Measurements from ENCODE around the gene CCDC149. TPM values are rescaled to one million over a fixed set of nuclear protein-coding genes. Genes with fewer than 3 reads are reported as not detected.

The CCDC149 gene
- total RNA-seq, 1 experiment from 2014 or later, result 1.4 TPM

- no peak for DNase-seq
- Histone ChIP-seq H3K36me3 (replicated peaks; ENCODE audit: control insufficient read depth, insufficient read depth, low read length) (no peaks in the 10 kb centered on the region), H3K4me3 (ENCODE audit: insufficient read depth, low read depth, low read length) (no peak overlapping the region), H3K27me3 (ENCODE audit: control insufficient read depth, insufficient read depth, low read length) (no peaks in the 10 kb centered on the region)
These were observed 129.3 kb downstream of the CCDC149 start for GRCh38 chr4:24783506-24783905.

- H3K4me3 ChIP-seq (ENCODE audit: insufficient read depth, low read depth, low read length), result no peak overlapping the region
- no peaks in the 10 kb centered on the region for H3K27me3 ChIP-seq (ENCODE audit: control insufficient read depth, insufficient read depth, low read length)
- no peak for DNase-seq
- H3K36me3 ChIP-seq (replicated peaks; ENCODE audit: control insufficient read depth, insufficient read depth, low read length), result no peaks in the 10 kb centered on the region
These were observed 130.7 kb downstream of the CCDC149 start for GRCh38 chr4:24781999-24782745.

- Histone ChIP-seq H3K36me3 (replicated peaks; ENCODE audit: control insufficient read depth, insufficient read depth, low read length) (no peaks in the 10 kb centered on the region), H3K4me3 (ENCODE audit: insufficient read depth, low read depth, low read length) (no peak overlapping the region), H3K27me3 (ENCODE audit: control insufficient read depth, insufficient read depth, low read length) (no peaks in the 10 kb centered on the region)
- no peak for DNase-seq
These were observed 131.8 kb downstream of the CCDC149 start for GRCh38 chr4:24780936-24781495.

GRCh38 chr4:24778464-24779225, 134.2 kb downstream of the CCDC149 start:
- Histone ChIP-seq H3K4me3 (ENCODE audit: insufficient read depth, low read depth, low read length) (no peak overlapping the region), H3K27me3 (ENCODE audit: control insufficient read depth, insufficient read depth, low read length) (no peaks in the 10 kb centered on the region), H3K36me3 (replicated peaks; ENCODE audit: control insufficient read depth, insufficient read depth, low read length) (no peaks in the 10 kb centered on the region)
- no peak for DNase-seq

- no peaks in the 10 kb centered on the region for H3K27me3 ChIP-seq (ENCODE audit: control insufficient read depth, insufficient read depth, low read length)
- no peak overlapping the region for H3K4me3 ChIP-seq (ENCODE audit: insufficient read depth, low read depth, low read length)
- H3K36me3 ChIP-seq (replicated peaks; ENCODE audit: control insufficient read depth, insufficient read depth, low read length), result no peaks in the 10 kb centered on the region
- DNase-seq, result no peak
These were observed 135.0 kb downstream of the CCDC149 start for GRCh38 chr4:24777536-24778463.

- no peaks in the 10 kb centered on the region for H3K27me3 ChIP-seq (ENCODE audit: control insufficient read depth, insufficient read depth, low read length)
- H3K4me3 ChIP-seq (ENCODE audit: insufficient read depth, low read depth, low read length), result no peak overlapping the region
- no peaks in the 10 kb centered on the region for H3K36me3 ChIP-seq (replicated peaks; ENCODE audit: control insufficient read depth, insufficient read depth, low read length)
- DNase-seq, result no peak
These were observed 137.1 kb downstream of the CCDC149 start for GRCh38 chr4:24775750-24776149.

- Histone ChIP-seq H3K36me3 (replicated peaks; ENCODE audit: control insufficient read depth, insufficient read depth, low read length) (no peaks in the 10 kb centered on the region), H3K27me3 (ENCODE audit: control insufficient read depth, insufficient read depth, low read length) (no peaks in the 10 kb centered on the region), H3K4me3 (ENCODE audit: insufficient read depth, low read depth, low read length) (no peak overlapping the region)
- DNase-seq, result no peak
These were observed 137.7 kb downstream of the CCDC149 start for GRCh38 chr4:24775032-24775605.

- H3K27me3 ChIP-seq (ENCODE audit: control insufficient read depth, insufficient read depth, low read length), result no peaks in the 10 kb centered on the region
- no peak for DNase-seq
These were observed 138.4 kb downstream of the CCDC149 start for GRCh38 chr4:24774452-24774851.

GRCh38 chr4:24772952-24773351, 139.9 kb downstream of the CCDC149 start:
- DNase-seq, result no peak
- no peaks in the 10 kb centered on the region for H3K27me3 ChIP-seq (ENCODE audit: control insufficient read depth, insufficient read depth, low read length)
- no peak overlapping the region for H3K4me3 ChIP-seq (ENCODE audit: insufficient read depth, low read depth, low read length)
- H3K36me3 ChIP-seq (replicated peaks; ENCODE audit: control insufficient read depth, insufficient read depth, low read length), result no peaks in the 10 kb centered on the region

More at GRCh38 chr4:24774452-24774851, 138.4 kb downstream of the CCDC149 start:
- Histone ChIP-seq H3K4me3 (ENCODE audit: insufficient read depth, low read depth, low read length) (no peak overlapping the region), H3K36me3 (replicated peaks; ENCODE audit: control insufficient read depth, insufficient read depth, low read length) (no peaks in the 10 kb centered on the region)

- H3K4me3 ChIP-seq (ENCODE audit: insufficient read depth, low read depth, low read length), result no peak overlapping the region
- DNase-seq, result no peak
- no peaks in the 10 kb centered on the region for H3K27me3 ChIP-seq (ENCODE audit: control insufficient read depth, insufficient read depth, low read length)
These were observed 140.7 kb downstream of the CCDC149 start for GRCh38 chr4:24772061-24772705.

GRCh38 chr4:24771241-24771640, 141.6 kb downstream of the CCDC149 start:
- no peak for DNase-seq
- no peaks in the 10 kb centered on the region for H3K36me3 ChIP-seq (replicated peaks; ENCODE audit: control insufficient read depth, insufficient read depth, low read length)

More at GRCh38 chr4:24772061-24772705, 140.7 kb downstream of the CCDC149 start:
- no peaks in the 10 kb centered on the region for H3K36me3 ChIP-seq (replicated peaks; ENCODE audit: control insufficient read depth, insufficient read depth, low read length)

GRCh38 chr4:24770667-24771066, 142.2 kb downstream of the CCDC149 start:
- no peak for DNase-seq
- Histone ChIP-seq H3K27me3 (ENCODE audit: control insufficient read depth, insufficient read depth, low read length) (no peaks in the 10 kb centered on the region), H3K36me3 (replicated peaks; ENCODE audit: control insufficient read depth, insufficient read depth, low read length) (no peaks in the 10 kb centered on the region), H3K4me3 (ENCODE audit: insufficient read depth, low read depth, low read length) (no peak overlapping the region)

More at GRCh38 chr4:24771241-24771640, 141.6 kb downstream of the CCDC149 start:
- H3K4me3 ChIP-seq (ENCODE audit: insufficient read depth, low read depth, low read length), result no peak overlapping the region
- no peaks in the 10 kb centered on the region for H3K27me3 ChIP-seq (ENCODE audit: control insufficient read depth, insufficient read depth, low read length)

GRCh38 chr4:24770032-24770584, 142.7 kb downstream of the CCDC149 start:
- no peak for DNase-seq
- Histone ChIP-seq H3K36me3 (replicated peaks; ENCODE audit: control insufficient read depth, insufficient read depth, low read length) (no peaks in the 10 kb centered on the region), H3K27me3 (ENCODE audit: control insufficient read depth, insufficient read depth, low read length) (no peaks in the 10 kb centered on the region), H3K4me3 (ENCODE audit: insufficient read depth, low read depth, low read length) (no peak overlapping the region)
